COLO668 (cell line): Measurements from ENCODE around the gene SMIM29.

Experiments
- DNase-seq: peaks from one replicate; lab custom pipeline; 2025; ENCODE audit not compliant: unreplicated experiment; lab: John Stamatoyannopoulos, UW

Gene SMIM29

GRCh38 chr6:34227761-34228421 is 20.9 kb downstream of the SMIM29 start:
- no peak for DNase-seq

GRCh38 chr6:34226731-34227586 is 21.8 kb downstream of the SMIM29 start:
- DNase-seq = no peak

- DNase-seq = no peak
Measured at GRCh38 chr6:34226066-34226465, 22.7 kb downstream of the SMIM29 start.

- DNase-seq = no peak
Measured at GRCh38 chr6:34225551-34225950, 23.3 kb downstream of the SMIM29 start.

- DNase-seq = peak; percentile 89
Measured at GRCh38 chr6:34223956-34224940, 24.6 kb downstream of the SMIM29 start.

- DNase-seq = no peak
Measured at GRCh38 chr6:34223381-34223955, 25.3 kb downstream of the SMIM29 start.

GRCh38 chr6:34218691-34219090 is 30.1 kb downstream of the SMIM29 start:
- no peak for DNase-seq

- no peak for DNase-seq
Measured at GRCh38 chr6:34213772-34214171, 35.0 kb downstream of the SMIM29 start.

- DNase-seq = no peak
Measured at GRCh38 chr6:34207695-34208443, 40.9 kb downstream of the SMIM29 start.

- DNase-seq = no peak
Measured at GRCh38 chr6:34206726-34207125, 42.1 kb downstream of the SMIM29 start.

GRCh38 chr6:34205916-34206315 is 42.9 kb downstream of the SMIM29 start:
- DNase-seq = no peak

GRCh38 chr6:34205466-34205865 is 43.3 kb downstream of the SMIM29 start:
- no peak for DNase-seq

GRCh38 chr6:34204693-34205092 is 44.1 kb downstream of the SMIM29 start:
- no peak for DNase-seq

- DNase-seq = no peak
Measured at GRCh38 chr6:34202329-34203201, 46.2 kb downstream of the SMIM29 start.

GRCh38 chr6:34201455-34202107 is 47.2 kb downstream of the SMIM29 start:
- peak; percentile 12 for DNase-seq

GRCh38 chr6:34200340-34200971 is 48.4 kb downstream of the SMIM29 start:
- DNase-seq = no peak

GRCh38 chr6:34196833-34197195 is 52.0 kb downstream of the SMIM29 start:
- peak; percentile 28 for DNase-seq
